GM12878 (cell line): ENCODE measurements around the gene CYREN. TPM values are rescaled to one million over a fixed set of nuclear protein-coding genes. Genes with fewer than 3 reads are reported as not detected.

ENCODE experiments used
- BCL11A ChIP-seq: IDR thresholded peaks from 2 replicates; pipeline ENCODE4 v1.6.1; 2011; ENCODE audit warnings: low read depth, low read length
- BRCA1 ChIP-seq: IDR thresholded peaks from 2 replicates; pipeline ENCODE4 v1.6.1; 2011; ENCODE audit warnings: low read depth, low read length, improper control_type of control experiment
- CBFB ChIP-seq: IDR thresholded peaks from 2 replicates; pipeline ENCODE4 v1.6.1; 2016; ENCODE audit warnings: antibody characterized with exemption, low read depth
- CBX5 ChIP-seq: sonication (generic); IDR thresholded peaks from 2 replicates; pipeline ENCODE4 v1.6.1; 2016; ENCODE audit warnings: low read depth, moderate library complexity, mild to moderate bottlenecking, inconsistent platforms
- EGR1 ChIP-seq, 2 experiments: IDR thresholded peaks; 1 replicate in 1 of 2; 2 replicates in 1 of 2; pipeline ENCODE4 v1.6.1; 2011 to 2012; ENCODE audit warnings: low read depth in 2 of 2, low read length in 2 of 2, borderline replicate concordance in 1 of 2, mild to moderate bottlenecking in 1 of 2, moderate library complexity in 1 of 2
- HDAC6 ChIP-seq: fragments of 200-600 bp; sonication (generic); IDR thresholded peaks from one replicate; pipeline ENCODE4 v1.8.0; 2017; ENCODE audit warnings: antibody characterized with exemption; ENCODE audit not compliant: unreplicated experiment
- KAT2A ChIP-seq: conservative IDR thresholded peaks from 2 replicates; pipeline ENCODE4 v1.6.1; 2011; ENCODE audit warnings: low read depth, low read length; ENCODE audit not compliant: control insufficient read depth
- MTA2 ChIP-seq: fragments of 450-650 bp; IDR thresholded peaks from 2 replicates; pipeline ENCODE4 v1.6.1; 2016; ENCODE audit warnings: low read depth, mild to moderate bottlenecking, moderate library complexity
- POLR2A ChIP-seq: IDR thresholded peaks from 2 replicates; pipeline ENCODE4 v1.6.1; 2011; ENCODE audit warnings: low read depth, mild to moderate bottlenecking, low read length
- RBBP5 ChIP-seq: fragments of 200-600 bp; sonication (generic); conservative IDR thresholded peaks from 2 replicates; pipeline ENCODE4 v1.6.1; 2016
- RCOR1 ChIP-seq: conservative IDR thresholded peaks from 2 replicates; pipeline ENCODE4 v1.6.1; 2012; ENCODE audit warnings: low read depth, low read length, improper control_type of control experiment
- TARDBP ChIP-seq: IDR thresholded peaks from 2 replicates; pipeline ENCODE4 v1.6.1; 2016; ENCODE audit warnings: borderline replicate concordance
- polyA plus RNA-seq, 11 experiments: library from polyadenylated mRNA; depleted of rRNA in 4 of 11; unstranded in 6 of 11; stranded (reverse) in 5 of 11; fragments of >200 nt; fragmentation: Nextera tagmentation in 4 of 11; fragmentation: Illumina TruSeq in 1 of 11; extraction: Ambion mirVana in 4 of 11; extraction: Trizol in 1 of 11; gene quantifications; 1 replicate in 1 of 11; 2 replicates in 10 of 11; pipeline versions ENCODE4 v1.2.1 to v1.2.3, GENCODE V29; 2011 to 2016; ENCODE audit warnings: inconsistent platforms in 2 of 11, missing spikeins in 2 of 11, low read depth in 1 of 11
- total RNA-seq, 4 experiments: library from RNA; depleted of rRNA in 3 of 4; stranded (reverse); fragments of >200 nt in 3 of 4; fragmentation: Illumina TruSeq in 1 of 4; extraction: Trizol in 1 of 4; gene quantifications; 2 replicates each; pipeline versions ENCODE4 v1.2.1 to v1.2.3, GENCODE V29; 2013 to 2021
- TF ChIP-seq, protein P1 (sequence below): fragments of 150-350 bp; IDR thresholded peaks from 2 replicates; pipeline ENCODE4 v1.6.1; 2016; ENCODE audit warnings: low read depth, low read length
- TF ChIP-seq, protein P2 (sequence below): fragments of 450-650 bp; IDR thresholded peaks from 2 replicates; pipeline ENCODE4 v1.6.1; 2016; ENCODE audit warnings: mild to moderate bottlenecking, moderate library complexity, borderline replicate concordance
- TF ChIP-seq, protein P3 (sequence below): IDR thresholded peaks from 2 replicates; pipeline ENCODE4 v1.6.1; 2011; ENCODE audit warnings: mild to moderate bottlenecking, low read depth, low read length, moderate library complexity; ENCODE audit not compliant: insufficient replicate concordance
- TF ChIP-seq, protein P4 (sequence below): fragments of 450-650 bp; IDR thresholded peaks from 2 replicates; pipeline ENCODE4 v1.6.1; 2016; ENCODE audit warnings: mild to moderate bottlenecking
- TF ChIP-seq, protein P5 (sequence below): IDR thresholded peaks from 2 replicates; pipeline ENCODE4 v1.6.1; 2011; ENCODE audit warnings: borderline replicate concordance, low read depth, mild to moderate bottlenecking, moderate library complexity, low read length; ENCODE audit not compliant: insufficient read depth, poor library complexity, severe bottlenecking
- TF ChIP-seq, protein P6 (sequence below): fragments of 450-650 bp; conservative IDR thresholded peaks from 2 replicates; pipeline ENCODE4 v1.6.1; 2017; ENCODE audit warnings: mild to moderate bottlenecking, moderate library complexity

Gene CYREN
- total and polyA plus RNA-seq, 10 of the 15 experiments (the other 5 are each of a cell fraction or from before 2014, with no cell fraction given): 8.7 to 64.3 (median 55.7) TPM

DNA sequence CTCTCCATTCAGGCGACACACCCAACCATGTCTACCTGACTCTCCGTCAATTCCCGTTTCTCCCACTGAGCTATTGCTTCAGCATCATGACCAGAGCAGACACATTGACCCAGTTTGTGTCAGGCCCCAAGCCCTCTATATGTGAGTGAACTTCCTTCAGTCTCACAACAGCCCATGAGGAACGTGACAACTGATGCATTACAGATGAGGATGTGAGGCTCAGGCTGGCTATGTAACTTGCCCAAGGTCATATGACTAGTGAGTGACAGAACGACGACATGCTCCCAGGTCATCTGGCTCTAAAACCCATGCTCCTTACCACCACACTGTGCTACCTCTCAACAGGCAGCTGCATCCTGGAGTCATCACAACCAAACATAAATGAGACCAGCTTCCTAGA, 19.0 kb downstream of the CYREN start (continued):
- TF ChIP-seq, protein P1, sequence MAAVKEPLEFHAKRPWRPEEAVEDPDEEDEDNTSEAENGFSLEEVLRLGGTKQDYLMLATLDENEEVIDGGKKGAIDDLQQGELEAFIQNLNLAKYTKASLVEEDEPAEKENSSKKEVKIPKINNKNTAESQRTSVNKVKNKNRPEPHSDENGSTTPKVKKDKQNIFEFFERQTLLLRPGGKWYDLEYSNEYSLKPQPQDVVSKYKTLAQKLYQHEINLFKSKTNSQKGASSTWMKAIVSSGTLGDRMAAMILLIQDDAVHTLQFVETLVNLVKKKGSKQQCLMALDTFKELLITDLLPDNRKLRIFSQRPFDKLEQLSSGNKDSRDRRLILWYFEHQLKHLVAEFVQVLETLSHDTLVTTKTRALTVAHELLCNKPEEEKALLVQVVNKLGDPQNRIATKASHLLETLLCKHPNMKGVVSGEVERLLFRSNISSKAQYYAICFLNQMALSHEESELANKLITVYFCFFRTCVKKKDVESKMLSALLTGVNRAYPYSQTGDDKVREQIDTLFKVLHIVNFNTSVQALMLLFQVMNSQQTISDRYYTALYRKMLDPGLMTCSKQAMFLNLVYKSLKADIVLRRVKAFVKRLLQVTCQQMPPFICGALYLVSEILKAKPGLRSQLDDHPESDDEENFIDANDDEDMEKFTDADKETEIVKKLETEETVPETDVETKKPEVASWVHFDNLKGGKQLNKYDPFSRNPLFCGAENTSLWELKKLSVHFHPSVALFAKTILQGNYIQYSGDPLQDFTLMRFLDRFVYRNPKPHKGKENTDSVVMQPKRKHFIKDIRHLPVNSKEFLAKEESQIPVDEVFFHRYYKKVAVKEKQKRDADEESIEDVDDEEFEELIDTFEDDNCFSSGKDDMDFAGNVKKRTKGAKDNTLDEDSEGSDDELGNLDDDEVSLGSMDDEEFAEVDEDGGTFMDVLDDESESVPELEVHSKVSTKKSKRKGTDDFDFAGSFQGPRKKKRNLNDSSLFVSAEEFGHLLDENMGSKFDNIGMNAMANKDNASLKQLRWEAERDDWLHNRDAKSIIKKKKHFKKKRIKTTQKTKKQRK: no peak
- TF ChIP-seq, protein P2, sequence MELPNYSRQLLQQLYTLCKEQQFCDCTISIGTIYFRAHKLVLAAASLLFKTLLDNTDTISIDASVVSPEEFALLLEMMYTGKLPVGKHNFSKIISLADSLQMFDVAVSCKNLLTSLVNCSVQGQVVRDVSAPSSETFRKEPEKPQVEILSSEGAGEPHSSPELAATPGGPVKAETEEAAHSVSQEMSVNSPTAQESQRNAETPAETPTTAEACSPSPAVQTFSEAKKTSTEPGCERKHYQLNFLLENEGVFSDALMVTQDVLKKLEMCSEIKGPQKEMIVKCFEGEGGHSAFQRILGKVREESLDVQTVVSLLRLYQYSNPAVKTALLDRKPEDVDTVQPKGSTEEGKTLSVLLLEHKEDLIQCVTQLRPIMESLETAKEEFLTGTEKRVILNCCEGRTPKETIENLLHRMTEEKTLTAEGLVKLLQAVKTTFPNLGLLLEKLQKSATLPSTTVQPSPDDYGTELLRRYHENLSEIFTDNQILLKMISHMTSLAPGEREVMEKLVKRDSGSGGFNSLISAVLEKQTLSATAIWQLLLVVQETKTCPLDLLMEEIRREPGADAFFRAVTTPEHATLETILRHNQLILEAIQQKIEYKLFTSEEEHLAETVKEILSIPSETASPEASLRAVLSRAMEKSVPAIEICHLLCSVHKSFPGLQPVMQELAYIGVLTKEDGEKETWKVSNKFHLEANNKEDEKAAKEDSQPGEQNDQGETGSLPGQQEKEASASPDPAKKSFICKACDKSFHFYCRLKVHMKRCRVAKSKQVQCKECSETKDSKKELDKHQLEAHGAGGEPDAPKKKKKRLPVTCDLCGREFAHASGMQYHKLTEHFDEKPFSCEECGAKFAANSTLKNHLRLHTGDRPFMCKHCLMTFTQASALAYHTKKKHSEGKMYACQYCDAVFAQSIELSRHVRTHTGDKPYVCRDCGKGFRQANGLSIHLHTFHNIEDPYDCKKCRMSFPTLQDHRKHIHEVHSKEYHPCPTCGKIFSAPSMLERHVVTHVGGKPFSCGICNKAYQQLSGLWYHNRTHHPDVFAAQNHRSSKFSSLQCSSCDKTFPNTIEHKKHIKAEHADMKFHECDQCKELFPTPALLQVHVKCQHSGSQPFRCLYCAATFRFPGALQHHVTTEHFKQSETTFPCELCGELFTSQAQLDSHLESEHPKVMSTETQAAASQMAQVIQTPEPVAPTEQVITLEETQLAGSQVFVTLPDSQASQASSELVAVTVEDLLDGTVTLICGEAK: no peak
- TF ChIP-seq RBBP5 (no peak), CBFB (no peak), POLR2A (no peak), BRCA1 (no peak), BCL11A (no peak), MTA2 (0 out of 2 replicates have a peak, but pooled peaks have one; percentile 16), TARDBP (no peak), RCOR1 (no peak), EGR1 (IDR thresholded peaks at IDR 0.05; ENCODE audit: borderline replicate concordance in 1 of 2, low read depth in 2 of 2, low read length in 2 of 2) (no peak), KAT2A (no peak), CBX5 (no peak), HDAC6 (no peak)
- TF ChIP-seq, protein P3, sequence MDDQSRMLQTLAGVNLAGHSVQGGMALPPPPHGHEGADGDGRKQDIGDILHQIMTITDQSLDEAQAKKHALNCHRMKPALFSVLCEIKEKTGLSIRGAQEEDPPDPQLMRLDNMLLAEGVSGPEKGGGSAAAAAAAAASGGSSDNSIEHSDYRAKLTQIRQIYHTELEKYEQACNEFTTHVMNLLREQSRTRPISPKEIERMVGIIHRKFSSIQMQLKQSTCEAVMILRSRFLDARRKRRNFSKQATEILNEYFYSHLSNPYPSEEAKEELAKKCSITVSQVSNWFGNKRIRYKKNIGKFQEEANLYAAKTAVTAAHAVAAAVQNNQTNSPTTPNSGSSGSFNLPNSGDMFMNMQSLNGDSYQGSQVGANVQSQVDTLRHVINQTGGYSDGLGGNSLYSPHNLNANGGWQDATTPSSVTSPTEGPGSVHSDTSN: peak; percentile 76
- TF ChIP-seq, protein P4, sequence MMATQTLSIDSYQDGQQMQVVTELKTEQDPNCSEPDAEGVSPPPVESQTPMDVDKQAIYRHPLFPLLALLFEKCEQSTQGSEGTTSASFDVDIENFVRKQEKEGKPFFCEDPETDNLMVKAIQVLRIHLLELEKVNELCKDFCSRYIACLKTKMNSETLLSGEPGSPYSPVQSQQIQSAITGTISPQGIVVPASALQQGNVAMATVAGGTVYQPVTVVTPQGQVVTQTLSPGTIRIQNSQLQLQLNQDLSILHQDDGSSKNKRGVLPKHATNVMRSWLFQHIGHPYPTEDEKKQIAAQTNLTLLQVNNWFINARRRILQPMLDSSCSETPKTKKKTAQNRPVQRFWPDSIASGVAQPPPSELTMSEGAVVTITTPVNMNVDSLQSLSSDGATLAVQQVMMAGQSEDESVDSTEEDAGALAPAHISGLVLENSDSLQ: peak; percentile 85
- TF ChIP-seq, protein P5, sequence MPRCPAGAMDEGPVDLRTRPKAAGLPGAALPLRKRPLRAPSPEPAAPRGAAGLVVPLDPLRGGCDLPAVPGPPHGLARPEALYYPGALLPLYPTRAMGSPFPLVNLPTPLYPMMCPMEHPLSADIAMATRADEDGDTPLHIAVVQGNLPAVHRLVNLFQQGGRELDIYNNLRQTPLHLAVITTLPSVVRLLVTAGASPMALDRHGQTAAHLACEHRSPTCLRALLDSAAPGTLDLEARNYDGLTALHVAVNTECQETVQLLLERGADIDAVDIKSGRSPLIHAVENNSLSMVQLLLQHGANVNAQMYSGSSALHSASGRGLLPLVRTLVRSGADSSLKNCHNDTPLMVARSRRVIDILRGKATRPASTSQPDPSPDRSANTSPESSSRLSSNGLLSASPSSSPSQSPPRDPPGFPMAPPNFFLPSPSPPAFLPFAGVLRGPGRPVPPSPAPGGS: no peak
- TF ChIP-seq, protein P6, sequence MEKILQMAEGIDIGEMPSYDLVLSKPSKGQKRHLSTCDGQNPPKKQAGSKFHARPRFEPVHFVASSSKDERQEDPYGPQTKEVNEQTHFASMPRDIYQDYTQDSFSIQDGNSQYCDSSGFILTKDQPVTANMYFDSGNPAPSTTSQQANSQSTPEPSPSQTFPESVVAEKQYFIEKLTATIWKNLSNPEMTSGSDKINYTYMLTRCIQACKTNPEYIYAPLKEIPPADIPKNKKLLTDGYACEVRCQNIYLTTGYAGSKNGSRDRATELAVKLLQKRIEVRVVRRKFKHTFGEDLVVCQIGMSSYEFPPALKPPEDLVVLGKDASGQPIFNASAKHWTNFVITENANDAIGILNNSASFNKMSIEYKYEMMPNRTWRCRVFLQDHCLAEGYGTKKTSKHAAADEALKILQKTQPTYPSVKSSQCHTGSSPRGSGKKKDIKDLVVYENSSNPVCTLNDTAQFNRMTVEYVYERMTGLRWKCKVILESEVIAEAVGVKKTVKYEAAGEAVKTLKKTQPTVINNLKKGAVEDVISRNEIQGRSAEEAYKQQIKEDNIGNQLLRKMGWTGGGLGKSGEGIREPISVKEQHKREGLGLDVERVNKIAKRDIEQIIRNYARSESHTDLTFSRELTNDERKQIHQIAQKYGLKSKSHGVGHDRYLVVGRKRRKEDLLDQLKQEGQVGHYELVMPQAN: no peak
